Natural killer cell treated with Interleukin-12 subunit alpha and Interleukin-12 subunit beta and Interleukin-15 and Interleukin-18, amount 100 ng/mL, for 72 hours (primary cell): ENCODE results near the gene CCDC149. TPM values are rescaled to one million over a fixed set of nuclear protein-coding genes. Genes with fewer than 3 reads are reported as not detected.

ENCODE experiments used
- ATAC-seq, 2 donors: fragments of 150-1000 bp; cut with Tn5 transposase in 1 of 2; sonication (Bioruptor Pico), chemical (Tn5 transposase) in 1 of 2; 2 replicates each; pipeline ENCODE4 v1.10.0; 2021
- DNase-seq: peaks from one replicate; pipeline ENCODE4 v3.0.0; 2022; ENCODE audit warnings: low spot score
- H3K27ac Mint-ChIP-seq, 2 donors: 1 replicate in 1 of 2; 2 replicates in 1 of 2; pipeline ENCODE4 v1.8.0; 2022; ENCODE audit warnings: mixed read lengths in 2 of 2, mild to moderate bottlenecking in 1 of 2, moderate library complexity in 1 of 2
- H3K27me3 Mint-ChIP-seq, 2 donors: 1 replicate in 1 of 2; 2 replicates in 1 of 2; pipeline ENCODE4 v1.8.0; 2022; ENCODE audit warnings: mixed read lengths in 2 of 2
- H3K36me3 Mint-ChIP-seq: one replicate; pipeline ENCODE4 v1.8.0; 2022; ENCODE audit warnings: mixed read lengths
- H3K4me1 Mint-ChIP-seq, 2 donors: 1 replicate in 1 of 2; 2 replicates in 1 of 2; pipeline ENCODE4 v1.8.0; 2022; ENCODE audit warnings: low read depth in 2 of 2, mixed read lengths in 2 of 2, mild to moderate bottlenecking in 1 of 2
- H3K4me3 Mint-ChIP-seq: one replicate; pipeline ENCODE4 v1.8.0; 2022; ENCODE audit warnings: mixed read lengths
- H3K9me3 Mint-ChIP-seq: 2 replicates; pipeline ENCODE4 v1.8.0; 2022; ENCODE audit warnings: mixed read lengths
- total RNA-seq, 2 donors: library from RNA; stranded (reverse); gene quantifications; one replicate each; pipeline ENCODE4 v1.2.3, GENCODE V29; 2022

The CCDC149 gene
- total RNA-seq, 2 donors from 2014 or later = not detected

DNA sequence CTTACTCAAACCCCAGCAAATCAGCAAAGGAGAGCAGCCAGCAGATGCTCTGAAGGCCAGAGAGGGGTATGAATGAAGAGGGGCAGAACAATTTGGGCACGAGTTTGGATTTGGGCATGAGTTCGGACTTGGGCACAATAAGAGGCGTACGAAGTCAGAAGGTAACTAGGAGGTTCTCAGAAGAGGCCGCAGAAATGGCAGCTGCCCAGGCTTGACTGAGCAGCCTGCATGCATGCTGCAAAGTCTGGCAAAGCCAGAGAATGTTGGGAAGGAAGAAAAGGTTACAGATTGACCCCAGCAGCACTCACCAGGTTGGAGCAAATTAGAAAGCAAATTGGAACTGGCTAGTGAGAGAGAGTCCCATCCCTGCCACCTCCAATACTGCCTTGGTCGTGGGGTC, 15.2 kb downstream of the CCDC149 start:
- no peak overlapping the region for H3K27ac Mint-ChIP-seq
- no peak for ATAC-seq

DNA sequence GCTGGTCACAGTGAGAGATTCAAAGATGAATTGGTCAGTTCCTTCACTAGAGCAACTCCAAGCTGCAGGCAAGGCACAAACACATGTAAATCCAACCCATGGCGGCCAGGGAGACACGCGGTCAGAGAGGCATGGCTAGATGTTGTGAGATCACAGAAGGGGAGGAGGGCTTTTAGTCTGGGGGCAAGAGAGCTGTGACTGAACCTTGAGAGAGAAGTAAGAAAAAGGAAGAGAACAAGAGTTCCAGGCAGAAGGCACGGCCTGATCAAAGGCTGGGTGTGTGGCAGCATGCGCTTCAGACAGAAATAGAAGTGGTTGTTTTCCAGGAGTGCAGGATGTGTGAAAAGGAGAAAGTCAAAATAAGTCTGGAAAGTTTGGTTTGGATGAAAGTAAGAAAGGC, 15.9 kb downstream of the CCDC149 start:
- no peaks in the 10 kb centered on the region for H3K4me1 Mint-ChIP-seq
- no peaks in the 10 kb centered on the region for H3K9me3 Mint-ChIP-seq
- DNase-seq (no peak), ATAC-seq (no peak)
- no peaks in the 10 kb centered on the region for H3K27me3 Mint-ChIP-seq
- no peaks in the 10 kb centered on the region for H3K36me3 Mint-ChIP-seq
- no peak overlapping the region for H3K4me3 Mint-ChIP-seq
- no peak overlapping the region for H3K27ac Mint-ChIP-seq

More for the DNA sequence above, 15.2 kb downstream of the CCDC149 start:
- no peak for DNase-seq
- no peaks in the 10 kb centered on the region for H3K9me3 Mint-ChIP-seq
- no peaks in the 10 kb centered on the region for H3K27me3 Mint-ChIP-seq
- H3K4me3 Mint-ChIP-seq = no peak overlapping the region
- H3K36me3 Mint-ChIP-seq = no peaks in the 10 kb centered on the region
- no peaks in the 10 kb centered on the region for H3K4me1 Mint-ChIP-seq

DNA sequence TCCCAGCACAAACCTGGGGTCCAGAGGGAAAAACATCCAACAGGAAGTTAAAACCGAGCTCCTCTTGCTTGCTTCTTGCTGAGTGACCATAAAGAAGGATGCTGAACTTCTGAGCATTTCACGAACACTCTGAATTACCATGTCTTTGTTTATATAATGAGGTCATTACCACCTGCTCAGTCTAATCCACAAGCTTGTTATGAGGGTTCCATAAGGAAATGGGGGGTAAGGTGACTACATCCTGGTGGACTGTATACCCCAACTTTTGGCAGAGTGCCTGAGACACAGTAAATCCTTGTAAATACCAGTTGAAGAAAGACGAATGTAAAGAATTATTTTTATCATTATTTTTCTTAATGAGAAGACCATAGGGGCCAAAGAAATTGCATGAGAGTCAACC, 16.8 kb downstream of the CCDC149 start:
- Mint-ChIP-seq H3K4me1 (no peaks in the 10 kb centered on the region), H3K36me3 (no peaks in the 10 kb centered on the region), H3K27ac (no peak overlapping the region), H3K4me3 (no peak overlapping the region), H3K27me3 (no peaks in the 10 kb centered on the region), H3K9me3 (no peaks in the 10 kb centered on the region)
- DNase-seq = no peak
- no peak for ATAC-seq

DNA sequence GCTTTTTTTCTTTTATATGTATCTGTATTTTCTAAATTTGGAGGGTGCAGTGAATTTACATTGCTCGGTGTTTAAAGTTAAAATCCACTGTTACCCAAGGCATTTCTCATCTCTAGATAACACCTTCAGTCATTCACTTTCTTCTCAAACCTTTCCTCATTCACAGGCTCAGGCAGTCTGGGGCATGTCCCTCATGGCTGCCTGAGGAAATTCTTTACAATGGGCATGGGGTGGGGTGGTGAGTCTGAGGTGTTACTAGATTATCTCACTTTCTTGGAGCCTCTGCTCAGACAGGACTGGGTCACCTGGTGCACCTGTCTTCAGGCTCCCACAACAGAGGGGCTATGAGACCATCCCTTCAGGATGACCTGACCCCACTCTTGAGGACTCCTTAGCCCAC, 17.4 kb downstream of the CCDC149 start:
- no peaks in the 10 kb centered on the region for H3K36me3 Mint-ChIP-seq
- DNase-seq = no peak
- H3K4me3 Mint-ChIP-seq = no peak overlapping the region
- no peaks in the 10 kb centered on the region for H3K27me3 Mint-ChIP-seq
- H3K9me3 Mint-ChIP-seq = no peaks in the 10 kb centered on the region
- no peak for ATAC-seq
- no peak overlapping the region for H3K27ac Mint-ChIP-seq
- H3K4me1 Mint-ChIP-seq = no peaks in the 10 kb centered on the region

DNA sequence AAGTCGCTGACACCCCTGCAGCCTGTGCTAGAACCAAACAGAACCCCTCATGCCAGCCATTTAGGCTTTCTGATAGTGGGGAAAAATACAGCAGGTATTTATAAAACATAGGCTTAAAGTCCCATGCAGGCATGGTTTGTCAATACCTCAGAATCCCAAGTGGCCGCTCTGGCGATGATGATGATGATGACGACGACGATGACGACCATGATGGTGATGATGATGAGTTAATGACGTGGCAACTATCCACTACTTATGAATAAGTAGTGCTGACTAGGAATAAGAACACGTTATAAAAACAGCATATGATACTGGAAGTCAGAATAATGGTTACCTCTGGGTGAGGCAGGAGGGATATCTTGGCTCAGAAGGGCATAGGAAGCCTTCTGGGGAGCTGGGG, 18.0 kb downstream of the CCDC149 start:
- DNase-seq (no peak), ATAC-seq (no peak)
- Mint-ChIP-seq H3K4me3 (no peak overlapping the region), H3K36me3 (no peaks in the 10 kb centered on the region), H3K27ac (no peak overlapping the region), H3K4me1 (no peaks in the 10 kb centered on the region), H3K9me3 (no peaks in the 10 kb centered on the region), H3K27me3 (no peaks in the 10 kb centered on the region)

DNA sequence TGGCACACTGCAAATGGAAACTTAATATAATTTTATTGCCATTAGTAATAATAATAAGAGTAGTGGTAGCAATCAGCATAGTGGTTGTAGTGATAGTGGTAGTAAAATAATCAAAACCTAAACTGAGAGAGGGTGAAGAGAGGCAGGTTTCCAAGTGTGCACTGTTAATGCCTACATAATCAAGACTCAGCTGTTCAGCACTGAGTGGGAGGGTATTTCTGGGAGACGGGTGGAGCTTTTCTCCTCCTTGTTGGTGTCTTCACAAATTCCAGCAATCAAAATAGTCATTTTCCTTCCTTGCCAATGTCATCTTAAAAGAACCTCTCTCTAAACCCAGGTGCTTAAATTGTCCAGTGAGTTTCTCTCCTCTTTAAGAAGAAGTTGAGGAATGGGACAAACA, 18.6 kb downstream of the CCDC149 start:
- no peaks in the 10 kb centered on the region for H3K9me3 Mint-ChIP-seq
- ATAC-seq = no peak
- H3K27me3 Mint-ChIP-seq = no peaks in the 10 kb centered on the region
- no peaks in the 10 kb centered on the region for H3K4me1 Mint-ChIP-seq
- H3K4me3 Mint-ChIP-seq = no peak overlapping the region
- H3K36me3 Mint-ChIP-seq = no peaks in the 10 kb centered on the region
- DNase-seq = no peak
- no peak overlapping the region for H3K27ac Mint-ChIP-seq

DNA sequence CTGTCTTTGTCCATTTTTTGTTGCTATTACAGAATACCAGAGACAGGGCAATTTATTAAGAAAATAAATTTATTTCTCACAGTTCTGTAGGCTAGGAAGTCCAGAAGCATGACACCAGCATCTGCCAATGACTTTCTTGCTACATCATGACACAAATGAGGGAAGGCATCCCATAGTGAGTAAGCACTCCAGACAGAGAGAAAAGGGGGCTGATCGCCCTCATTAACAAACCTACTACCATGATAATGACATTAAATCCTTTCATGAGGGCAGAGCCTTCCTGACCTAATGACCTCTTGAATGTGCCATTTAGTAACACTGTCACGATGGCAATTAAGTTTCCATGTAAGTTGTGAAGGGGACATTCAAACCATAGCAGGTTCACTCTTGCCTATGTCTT, 20.1 kb downstream of the CCDC149 start:
- no peak overlapping the region for H3K27ac Mint-ChIP-seq
- H3K27me3 Mint-ChIP-seq = peaks cover 2 to 4% of the 10 kb centered on the region in 2 donors
- no peaks in the 10 kb centered on the region for H3K9me3 Mint-ChIP-seq
- no peak for DNase-seq
- no peak for ATAC-seq
- no peaks in the 10 kb centered on the region for H3K4me1 Mint-ChIP-seq
- no peaks in the 10 kb centered on the region for H3K36me3 Mint-ChIP-seq
- no peak overlapping the region for H3K4me3 Mint-ChIP-seq

DNA sequence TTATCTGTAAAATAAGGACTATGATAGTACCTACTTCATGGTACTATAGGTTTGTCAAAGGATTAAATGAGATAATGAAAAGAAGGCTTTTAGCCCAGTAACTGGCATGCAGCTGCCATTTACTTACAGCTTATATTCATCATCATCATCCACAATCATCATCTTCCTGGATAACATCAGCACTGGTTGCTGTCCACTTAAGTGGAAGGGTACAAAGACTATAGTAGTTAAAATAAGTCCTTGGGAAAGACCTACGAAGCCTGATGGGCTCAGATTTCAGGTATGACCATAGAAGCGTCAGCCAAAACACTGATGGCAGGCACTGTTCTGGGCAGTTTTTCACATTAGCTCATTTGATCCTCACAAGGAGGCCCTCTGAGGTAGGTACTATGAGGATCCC, 20.6 kb downstream of the CCDC149 start:
- ATAC-seq = no peak
- H3K27me3 Mint-ChIP-seq = peaks cover 2 to 9% of the 10 kb centered on the region in 2 donors
- no peaks in the 10 kb centered on the region for H3K36me3 Mint-ChIP-seq
- H3K27ac Mint-ChIP-seq = no peak overlapping the region
- H3K4me3 Mint-ChIP-seq = no peak overlapping the region
- no peaks in the 10 kb centered on the region for H3K4me1 Mint-ChIP-seq
- no peak for DNase-seq
- H3K9me3 Mint-ChIP-seq = no peaks in the 10 kb centered on the region

DNA sequence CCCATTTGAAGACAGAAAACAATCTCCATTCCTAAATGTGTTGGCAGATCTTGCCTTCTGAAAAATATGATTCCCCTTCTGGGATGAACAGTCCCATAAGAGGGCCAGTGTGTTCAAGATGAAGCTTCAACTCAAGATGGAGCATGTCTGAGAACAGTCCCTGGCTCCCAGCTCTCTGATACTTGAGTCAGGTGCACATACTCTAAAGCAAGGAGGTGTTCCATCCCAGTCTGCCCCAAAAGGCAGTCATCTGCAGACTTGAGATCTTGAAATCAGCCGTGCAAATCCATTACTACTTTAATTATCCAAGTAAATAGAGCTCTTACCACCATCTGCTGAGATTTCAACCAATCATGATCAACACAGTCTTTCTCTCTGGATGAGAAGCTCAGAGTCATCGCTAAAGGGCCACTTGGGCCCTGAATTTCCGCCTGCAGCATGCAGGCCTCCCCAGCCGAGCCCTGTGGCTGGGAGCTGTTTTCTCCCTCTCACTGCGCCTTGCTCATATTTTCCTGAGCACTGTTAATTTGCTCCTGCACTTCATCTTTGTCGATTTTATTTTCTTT, 22.2 kb downstream of the CCDC149 start:
- H3K4me1 Mint-ChIP-seq = no peaks in the 10 kb centered on the region
- ATAC-seq = no peak
- H3K36me3 Mint-ChIP-seq = no peaks in the 10 kb centered on the region
- H3K9me3 Mint-ChIP-seq = no peaks in the 10 kb centered on the region
- peaks cover 6 to 9% of the 10 kb centered on the region in 2 donors for H3K27me3 Mint-ChIP-seq
- H3K27ac Mint-ChIP-seq = no peak overlapping the region
- no peak for DNase-seq
- no peak overlapping the region for H3K4me3 Mint-ChIP-seq

DNA sequence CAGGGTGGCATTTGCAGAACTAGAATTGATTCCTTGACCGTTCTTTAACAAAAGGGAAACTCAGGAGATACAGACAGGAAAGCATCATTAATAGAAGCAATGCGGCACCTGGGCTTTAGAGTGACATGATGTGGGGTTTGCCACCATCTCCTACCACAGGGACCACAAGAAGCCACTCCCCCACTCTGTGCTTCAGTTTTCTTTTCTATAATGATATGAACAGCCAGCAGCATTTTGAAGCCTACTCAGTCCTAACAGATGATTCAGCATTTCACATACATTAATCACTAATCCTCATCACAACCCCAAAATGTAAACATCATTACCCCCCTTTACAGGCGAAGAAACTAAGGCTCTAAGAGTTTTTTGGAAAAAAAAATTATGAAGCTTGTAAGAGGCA, 22.9 kb downstream of the CCDC149 start:
- Mint-ChIP-seq H3K27me3 (peaks cover 9 to 10% of the 10 kb centered on the region in 2 donors), H3K27ac (no peak overlapping the region), H3K36me3 (no peaks in the 10 kb centered on the region), H3K9me3 (no peaks in the 10 kb centered on the region), H3K4me3 (no peak overlapping the region), H3K4me1 (no peaks in the 10 kb centered on the region)
- ATAC-seq (no peak), DNase-seq (no peak)

DNA sequence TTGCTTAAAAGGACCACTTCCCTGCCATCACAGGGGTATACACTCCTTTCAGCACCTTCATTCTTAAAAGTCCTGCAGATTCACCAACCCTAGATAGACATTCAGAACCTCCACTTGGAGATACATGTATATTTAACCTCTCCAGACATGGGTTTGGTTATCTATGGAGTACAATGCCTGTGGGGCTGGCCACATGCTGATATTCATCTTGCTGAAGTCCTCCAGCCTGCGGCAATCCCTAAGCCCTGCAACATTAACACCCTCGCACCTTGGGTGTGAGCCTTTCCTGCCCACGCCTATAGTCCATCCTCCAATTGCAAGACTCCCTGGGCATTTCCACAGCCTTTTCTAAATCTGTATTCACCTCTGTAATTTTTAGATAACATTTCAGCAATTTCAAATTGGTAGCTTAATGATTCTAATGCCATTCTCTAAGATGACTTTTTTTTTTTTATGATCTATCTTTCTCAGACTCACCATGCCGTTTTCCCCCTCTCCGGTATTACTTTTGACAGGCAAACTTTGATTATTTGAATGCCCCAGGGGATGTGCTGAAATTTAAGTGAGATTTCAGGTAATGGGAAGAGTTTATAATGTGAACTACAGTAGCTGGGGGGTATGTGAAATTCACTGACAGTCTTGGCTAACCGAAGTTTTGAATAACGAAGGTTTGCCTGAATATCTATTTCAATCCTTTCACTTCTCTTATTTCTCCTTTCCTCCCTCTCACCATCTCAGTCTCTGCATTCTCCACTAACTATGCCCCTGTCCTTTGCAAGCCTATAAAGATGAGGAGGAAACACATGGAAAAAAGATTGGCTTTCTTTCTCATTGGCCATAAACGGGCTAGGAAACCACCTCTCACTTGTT, 24.1 kb downstream of the CCDC149 start:
- Mint-ChIP-seq H3K36me3 (no peaks in the 10 kb centered on the region), H3K4me3 (no peak overlapping the region), H3K27ac (no peak overlapping the region)

DNA sequence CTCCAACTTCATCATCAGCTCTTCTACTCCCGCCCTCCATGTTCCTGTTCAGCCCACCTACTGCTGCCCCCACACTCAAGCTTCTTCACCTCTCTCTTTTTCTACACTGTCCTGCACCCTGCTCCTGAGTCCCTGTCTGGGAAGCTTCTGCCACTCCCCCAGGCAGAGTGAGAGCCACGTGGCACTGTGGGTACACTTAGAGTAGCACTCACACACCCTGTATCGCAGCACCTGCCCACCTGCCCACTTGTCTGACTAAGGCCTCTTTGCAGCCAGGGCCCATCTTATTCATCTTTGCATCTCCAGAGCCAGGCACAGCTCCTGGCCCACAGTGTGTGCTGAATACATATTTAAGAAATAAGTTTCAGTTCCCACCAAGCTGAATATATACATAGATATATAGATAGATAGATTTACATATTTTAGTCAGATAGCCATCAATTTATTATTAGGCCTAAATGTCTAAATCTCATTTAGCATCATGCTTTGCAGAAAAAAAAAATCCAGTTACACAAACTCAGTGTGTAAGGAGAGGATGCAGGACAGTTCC, 24.9 kb downstream of the CCDC149 start:
- DNase-seq = no peak
- Mint-ChIP-seq H3K4me3 (no peak overlapping the region), H3K27me3 (peaks cover 10 to 18% of the 10 kb centered on the region in 2 donors), H3K9me3 (no peaks in the 10 kb centered on the region), H3K36me3 (no peaks in the 10 kb centered on the region), H3K4me1 (no peaks in the 10 kb centered on the region), H3K27ac (no peak overlapping the region)
- no peak for ATAC-seq

More for the DNA sequence above, 24.1 kb downstream of the CCDC149 start:
- no peaks in the 10 kb centered on the region for H3K4me1 Mint-ChIP-seq
- H3K27me3 Mint-ChIP-seq = peaks cover 10 to 18% of the 10 kb centered on the region in 2 donors
- ATAC-seq = no peak
- DNase-seq = no peak
- H3K9me3 Mint-ChIP-seq = no peaks in the 10 kb centered on the region

DNA sequence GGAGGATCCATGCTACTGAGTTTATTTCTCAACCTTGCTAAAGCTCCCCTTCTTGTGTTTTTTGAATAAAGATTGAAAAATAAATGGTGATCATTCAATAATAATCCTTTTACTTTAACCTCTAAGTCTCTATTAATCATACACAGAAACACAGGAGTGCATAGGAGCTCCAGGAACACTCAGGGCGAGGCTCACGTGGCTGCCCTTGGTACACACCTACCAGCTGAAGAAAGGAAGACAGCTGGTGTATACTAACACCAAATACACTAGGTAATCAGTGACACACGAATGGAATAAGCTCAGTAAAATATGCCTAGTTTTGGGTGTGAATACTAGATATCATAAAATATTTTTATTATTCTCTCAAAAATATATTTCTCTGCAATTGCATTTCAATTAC, 26.2 kb downstream of the CCDC149 start:
- Mint-ChIP-seq H3K4me1 (no peaks in the 10 kb centered on the region), H3K9me3 (no peaks in the 10 kb centered on the region), H3K27ac (no peak overlapping the region), H3K27me3 (peaks cover 10 to 18% of the 10 kb centered on the region in 2 donors), H3K36me3 (no peaks in the 10 kb centered on the region), H3K4me3 (no peak overlapping the region)
- ATAC-seq = no peak
- DNase-seq = no peak

DNA sequence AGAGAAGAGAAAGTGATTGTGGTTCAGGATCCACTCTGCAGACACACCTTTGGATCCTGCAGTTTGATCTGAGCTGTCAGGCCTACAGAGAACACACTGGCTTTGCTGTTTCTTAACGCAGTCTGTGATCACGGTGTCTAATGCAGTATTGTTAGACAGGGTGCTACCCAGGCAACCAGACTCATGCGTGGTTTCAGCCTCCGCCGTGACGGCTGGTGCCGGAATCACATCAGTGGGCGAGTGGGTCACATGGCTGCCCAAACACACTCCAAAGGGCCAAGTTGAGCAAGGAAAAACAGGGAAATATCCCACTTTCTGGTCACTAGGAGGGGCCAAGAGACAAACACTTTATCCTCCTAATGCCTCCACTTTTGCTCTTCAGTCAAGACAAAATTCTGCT, 27.5 kb downstream of the CCDC149 start:
- no peak for DNase-seq
- Mint-ChIP-seq H3K27me3 (peaks cover 10 to 18% of the 10 kb centered on the region in 2 donors), H3K4me1 (no peaks in the 10 kb centered on the region), H3K36me3 (no peaks in the 10 kb centered on the region), H3K27ac (no peak overlapping the region), H3K4me3 (no peak overlapping the region), H3K9me3 (no peaks in the 10 kb centered on the region)
- ATAC-seq = no peak
